Esophagus squamous epithelium (tissue), 5 donors: ENCODE measurements around the gene UBE2U. TPM values are rescaled to one million over a fixed set of nuclear protein-coding genes. Genes with fewer than 3 reads are reported as not detected.
"Not testable (repeated sequence)": the region's sequence is repeated elsewhere in the genome, so short reads cannot be mapped to it uniquely, and the experiment has no call there.

Experiments
- DNase-seq: peaks from one replicate; lab custom pipeline; 2025; lab: John Stamatoyannopoulos, UW
- H3K27ac ChIP-seq, 4 donors: fragments of 200-600 bp; sonication (generic); one replicate each; pipeline ENCODE4 v1.5.1; 2016 to 2019; ENCODE audit warnings: mild to moderate bottlenecking in 1 of 4
- H3K27me3 ChIP-seq, 4 donors: fragments of 200-600 bp; sonication (generic); 1 replicate in 3 of 4; 2 replicates in 1 of 4; pipeline versions ENCODE4 v1.5.1 to v1.6.0; 2017 to 2021; ENCODE audit warnings: antibody characterized with exemption in 1 of 4
- H3K36me3 ChIP-seq, 3 donors: fragments of 200-600 bp; sonication (generic); one replicate each; pipeline ENCODE4 v1.5.1; 2016 to 2019
- H3K4me1 ChIP-seq, 3 donors: fragments of 200-600 bp; sonication (generic); one replicate each; pipeline ENCODE4 v1.5.1; 2017 to 2019
- H3K4me3 ChIP-seq, 4 donors: fragments of 200-600 bp; sonication (generic); 1 replicate in 3 of 4; 2 replicates in 1 of 4; pipeline ENCODE4 v1.5.1; 2016 to 2019; ENCODE audit warnings: mild to moderate bottlenecking in 2 of 4, moderate library complexity in 1 of 4
- H3K9me3 ChIP-seq, 3 donors: fragments of 200-600 bp; sonication (generic); one replicate each; pipeline ENCODE4 v1.5.1; 2016 to 2019
- CTCF ChIP-seq, 6 experiments: fragments of 450-650 bp in 4 of 6; fragments of 200-600 bp in 2 of 6; sonication (generic) in 2 of 6; IDR thresholded peaks; one replicate each; pipeline ENCODE4 v1.5.1; 2016 to 2019; ENCODE audit warnings: antibody characterized with exemption in 6 of 6, mild to moderate bottlenecking in 4 of 6, moderate library complexity in 4 of 6
- POLR2A ChIP-seq, 4 donors: fragments of 450-650 bp; IDR thresholded peaks; one replicate each; pipeline ENCODE4 v1.6.1; 2017; ENCODE audit warnings: antibody characterized with exemption in 4 of 4, mild to moderate bottlenecking in 4 of 4, moderate library complexity in 3 of 4
- WGBS, 2 donors: methylation state at CpG; one replicate each; pipeline ENCODE4 v1.1.5; 2018; 5-methylcytosine and 5-hydroxymethylcytosine counted together
- intact Hi-C: fragments of 100-400 bp; cut with DNase I; formaldehyde crosslinking; loops from one replicate; pipeline ENCODE4 v1.15.0; 2022
- total RNA-seq, 4 donors: library from RNA; depleted of rRNA; stranded (reverse); fragments of >200 nt; gene quantifications; one replicate each; pipeline ENCODE4 v1.1.0, GENCODE V29; 2016
- donor health status: DM: yes; HTN: yes; CAD: no.

The UBE2U gene
- total RNA-seq, 4 donors from 2014 or later: not detected

GRCh38 chr1:64235910-64236309 lies 32.5 kb downstream of the UBE2U start:
- peaks cover 0 to 5% (median 0%) of the 10 kb centered on the region in 3 donors for H3K9me3 ChIP-seq
- WGBS, 2 donors: 75 to 96% methylated on average over 1 of the region's 1 CpG
- no peak overlapping the region for H3K27ac ChIP-seq
- no peaks in the 10 kb centered on the region for H3K4me1 ChIP-seq
- no peak for TF ChIP-seq POLR2A (IDR thresholded peaks at IDR 0.05)
- H3K27me3 ChIP-seq: no peaks in the 10 kb centered on the region
- intact Hi-C loops: no loop called here
- H3K4me3 ChIP-seq: no peak overlapping the region
- no peak for DNase-seq
- H3K36me3 ChIP-seq: no peaks in the 10 kb centered on the region

GRCh38 chr1:64236541-64236954 lies 33.1 kb downstream of the UBE2U start:
- Histone ChIP-seq H3K4me1 (no peaks in the 10 kb centered on the region), H3K27me3 (no peaks in the 10 kb centered on the region), H3K27ac (no peak overlapping the region), H3K9me3 (peaks cover 0 to 5% (median 0%) of the 10 kb centered on the region in 3 donors), H3K36me3 (no peaks in the 10 kb centered on the region), H3K4me3 (no peak overlapping the region)
- intact Hi-C loops: no loop called here
- DNase-seq: no peak
- TF ChIP-seq POLR2A (IDR thresholded peaks at IDR 0.05) (no peak), CTCF (IDR thresholded peaks at IDR 0.05) (no peak)
- 64 to 100% methylated on average over 1 of the region's 1 CpG for WGBS, 2 donors

GRCh38 chr1:64239519-64239918 lies 36.1 kb downstream of the UBE2U start:
- H3K4me1 ChIP-seq, H3K9me3 ChIP-seq, H3K27me3 ChIP-seq, intact Hi-C loops, H3K36me3 ChIP-seq, H3K4me3 ChIP-seq, H3K27ac ChIP-seq, DNase-seq: not testable (repeated sequence)
- WGBS, 2 donors: 78 to 95% methylated on average over 4 of the region's 4 CpGs

- DNase-seq: no peak
- Histone ChIP-seq H3K4me3 (no peak overlapping the region), H3K36me3 (no peaks in the 10 kb centered on the region), H3K27me3 (no peaks in the 10 kb centered on the region), H3K9me3 (no peaks in the 10 kb centered on the region), H3K27ac (no peak overlapping the region), H3K4me1 (no peaks in the 10 kb centered on the region)
- no peak for TF ChIP-seq CTCF (IDR thresholded peaks at IDR 0.05)
- TF ChIP-seq POLR2A (IDR thresholded peaks at IDR 0.05): no peak
- intact Hi-C loops: loop anchor here (10.0 kb wide), 1 partner anchor 545 kb away; no protein-coding TSS in a partner anchor
Observed at GRCh38 chr1:64240206-64240605, 36.8 kb downstream of the UBE2U start.

- DNase-seq: no peak
- intact Hi-C loops: loop anchor here (10.0 kb wide), 1 partner anchor 546 kb away; no protein-coding TSS in a partner anchor
- Histone ChIP-seq H3K27ac (no peak overlapping the region), H3K4me3 (no peak overlapping the region), H3K4me1 (peaks cover 0 to 2% (median 0%) of the 10 kb centered on the region in 3 donors), H3K36me3 (no peaks in the 10 kb centered on the region), H3K27me3 (no peaks in the 10 kb centered on the region), H3K9me3 (no peaks in the 10 kb centered on the region)
- TF ChIP-seq CTCF (IDR thresholded peaks at IDR 0.05) (no peak), POLR2A (IDR thresholded peaks at IDR 0.05) (no peak)
Observed at GRCh38 chr1:64241069-64241468, 37.6 kb downstream of the UBE2U start.

- DNase-seq: no peak
- Histone ChIP-seq H3K36me3 (no peaks in the 10 kb centered on the region), H3K4me1 (peaks cover 0 to 8% (median 0%) of the 10 kb centered on the region in 3 donors), H3K9me3 (no peaks in the 10 kb centered on the region), H3K4me3 (no peak overlapping the region), H3K27me3 (peaks cover 0 to 5% (median 0%) of the 10 kb centered on the region in 4 donors), H3K27ac (no peak overlapping the region)
- intact Hi-C loops: loop anchor here (10.0 kb wide), 1 partner anchor 548 kb away; no protein-coding TSS in a partner anchor
- TF ChIP-seq POLR2A (IDR thresholded peaks at IDR 0.05) (no peak), CTCF (IDR thresholded peaks at IDR 0.05) (peak; percentile 17 to 71 (median 49))
- WGBS, 2 donors: 31 to 33% methylated on average over 6 of the region's 6 CpGs
Observed at GRCh38 chr1:64242895-64243756, 39.7 kb downstream of the UBE2U start.
